HL-60 (cell line): ENCODE measurements around the gene SLCO1A2.

ENCODE experiments used
- CTCF ChIP-seq: IDR thresholded peaks from one replicate; pipeline ENCODE4 v1.5.1; 2011; ENCODE audit warnings: low read length, control low read depth, inconsistent platforms; ENCODE audit not compliant: insufficient read depth
- GABPA ChIP-seq: IDR thresholded peaks from 2 replicates; pipeline ENCODE4 v1.6.1; 2012; ENCODE audit warnings: low read depth
- POLR2AphosphoS5 ChIP-seq: IDR thresholded peaks from 2 replicates; pipeline ENCODE4 v1.6.1; 2012; ENCODE audit warnings: low read depth
- REST ChIP-seq: IDR thresholded peaks from 2 replicates; pipeline ENCODE4 v1.6.1; 2012; ENCODE audit warnings: low read depth; ENCODE audit not compliant: insufficient replicate concordance
- SPI1 ChIP-seq: IDR thresholded peaks from 2 replicates; pipeline ENCODE4 v1.6.1; 2012; ENCODE audit warnings: low read depth, mild to moderate bottlenecking, borderline replicate concordance

- no peak for TF ChIP-seq CTCF
- no peak for TF ChIP-seq GABPA
- TF ChIP-seq POLR2AphosphoS5, result no peak
- TF ChIP-seq SPI1, result no peak
- TF ChIP-seq REST, result no peak
Observed at GRCh38 chr12:21337453-21337852, 2.7 kb upstream of the SLCO1A2 start.
